GM19463 (cell line): ENCODE results near the gene CSMD2.
"Not testable (repeated sequence)": the region's sequence is repeated elsewhere in the genome, so short reads cannot be mapped to it uniquely, and the experiment has no call there.

ENCODE experiments used
- ATAC-seq: cut with Tn5 transposase; IDR thresholded peaks from one replicate; pipeline ENCODE4 v1.9.1; 2021; ENCODE audit warnings: mild to moderate bottlenecking, moderate library complexity; ENCODE audit not compliant: unreplicated experiment

CSMD2 gene

DNA sequence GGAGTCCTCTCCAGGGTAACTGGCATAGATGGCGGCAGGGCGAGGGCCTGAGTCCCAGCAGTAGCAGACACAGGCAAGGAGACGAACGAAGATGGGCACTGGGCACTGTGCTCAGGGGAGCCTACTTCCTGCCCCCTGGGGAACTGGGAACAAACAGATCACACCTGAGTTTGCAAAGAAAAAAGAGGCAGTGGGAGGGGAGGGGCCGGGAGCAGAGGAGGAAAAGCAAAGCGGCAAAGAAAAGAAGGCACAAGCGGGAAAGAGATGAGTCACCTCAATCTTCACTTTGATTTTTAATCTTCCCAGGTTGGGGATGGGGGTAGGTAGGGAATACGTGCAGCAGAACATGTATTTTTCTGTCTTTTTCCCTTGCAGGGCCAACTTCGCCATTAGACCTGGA, 648.6 kb downstream of the CSMD2 start:
- no peak for ATAC-seq

DNA sequence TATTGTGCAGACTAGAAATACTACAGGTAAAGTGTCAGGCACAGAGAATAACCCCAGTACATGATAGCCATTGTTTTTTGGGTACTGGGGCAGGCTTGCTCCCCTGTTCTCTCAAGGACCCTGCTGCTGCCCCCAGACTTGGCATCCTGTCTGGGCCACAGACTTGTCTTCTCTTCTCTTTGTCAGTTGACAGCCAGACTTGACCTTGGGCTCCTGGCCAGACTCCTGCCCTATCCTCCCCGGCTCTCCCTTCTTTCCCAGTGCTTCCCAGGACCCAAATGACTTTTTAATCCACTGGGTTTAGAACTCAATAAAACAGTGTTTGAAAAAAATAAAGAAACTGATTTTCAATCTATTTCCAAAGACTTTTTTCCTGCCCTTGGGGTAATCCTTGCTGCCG, 649.4 kb downstream of the CSMD2 start:
- no peak for ATAC-seq

DNA sequence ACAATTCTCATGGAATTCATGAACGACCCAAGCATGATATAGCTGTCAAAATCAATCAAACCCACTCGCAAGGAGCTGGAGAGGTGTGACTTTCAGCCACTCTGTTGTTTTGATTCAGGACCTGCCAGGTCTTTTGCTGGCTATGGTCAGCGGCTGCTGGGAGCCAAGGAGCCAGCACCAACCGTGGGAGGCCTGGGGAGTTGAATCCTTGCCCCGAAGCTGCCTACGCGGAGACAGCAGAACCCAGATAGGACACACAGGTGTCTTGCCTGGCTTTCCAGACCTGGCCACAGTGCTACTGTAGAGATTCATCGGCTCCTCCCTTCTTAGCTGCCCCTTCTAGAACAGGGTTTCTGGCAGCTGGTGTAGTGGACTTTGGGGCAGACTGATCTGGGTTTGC, 649.9 kb downstream of the CSMD2 start:
- no peak for ATAC-seq

DNA sequence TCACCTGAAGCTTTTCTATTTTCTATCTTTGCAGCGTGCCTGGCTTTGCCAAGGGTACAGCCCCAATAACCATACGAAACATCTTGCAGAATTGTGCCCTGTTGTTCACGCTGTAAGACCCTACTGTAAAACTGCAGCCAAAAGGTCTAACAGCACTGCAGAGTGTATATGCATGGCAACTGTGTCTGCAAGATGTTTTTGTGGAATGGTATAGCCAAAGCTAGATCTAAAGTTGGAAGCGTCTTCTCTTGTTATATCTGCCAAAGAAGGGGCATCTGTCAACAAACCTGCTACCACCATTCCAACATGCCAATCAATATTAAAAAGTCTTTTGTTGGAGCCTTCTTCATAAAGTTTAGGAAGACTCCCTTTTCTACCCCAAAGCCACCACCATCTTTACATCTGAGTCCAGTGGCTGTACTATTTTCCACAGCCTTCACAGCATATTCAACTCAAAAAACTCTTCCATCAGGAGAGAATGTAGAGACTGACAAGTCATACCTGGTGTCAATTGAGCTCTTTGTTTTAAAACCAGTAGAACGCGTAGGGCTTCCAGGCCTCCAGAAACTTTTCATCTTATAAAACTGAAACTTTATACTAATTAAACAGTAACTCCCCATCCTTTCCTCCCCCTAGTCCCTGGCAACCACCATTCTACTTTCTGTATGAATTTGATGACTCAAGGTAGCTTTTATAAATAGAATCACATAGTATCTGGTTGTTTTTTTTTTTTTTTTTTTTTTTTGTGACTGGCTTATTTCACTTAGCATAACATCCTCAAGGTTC, 652.6 kb downstream of the CSMD2 start:
- no peak for ATAC-seq

DNA sequence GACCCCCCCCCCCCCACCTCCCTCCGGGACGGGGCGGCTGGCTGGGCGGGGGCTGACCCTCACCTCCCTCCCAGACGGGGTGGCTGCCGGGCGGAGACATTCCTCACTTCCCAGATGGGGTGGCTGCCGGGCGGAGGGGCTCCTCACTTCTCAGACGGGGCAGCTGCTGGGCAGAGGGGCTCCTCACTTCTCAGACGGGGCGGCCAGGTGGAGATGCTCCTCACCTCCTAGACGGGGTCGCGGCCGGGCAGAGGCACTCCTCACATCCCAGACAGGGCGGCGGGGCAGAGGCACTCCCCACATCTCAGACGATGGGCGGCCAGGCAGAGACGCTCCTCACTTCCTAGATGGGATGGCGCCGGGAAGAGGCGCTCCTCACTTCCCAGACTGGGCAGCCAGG, 655.8 kb downstream of the CSMD2 start:
- ATAC-seq: not testable (repeated sequence)

DNA sequence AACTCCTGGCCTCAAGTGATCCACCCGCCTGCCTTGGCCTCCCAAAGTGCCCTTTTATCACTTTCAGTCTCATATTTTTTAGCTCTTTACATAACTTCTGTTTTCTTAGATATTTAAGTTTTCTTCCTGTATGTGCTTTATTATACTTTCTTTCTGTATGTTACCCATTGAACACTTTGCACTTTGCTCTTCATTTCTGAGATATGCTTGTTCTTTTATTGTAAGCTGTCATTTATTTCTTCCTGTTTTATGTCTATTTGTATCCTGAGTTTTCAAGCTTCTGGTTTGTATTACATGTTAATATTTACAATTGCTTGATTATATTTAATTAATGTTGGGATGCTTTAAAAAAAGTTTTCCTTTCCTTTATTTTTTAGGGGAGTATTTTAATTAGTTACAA, 656.9 kb downstream of the CSMD2 start:
- no peak for ATAC-seq

DNA sequence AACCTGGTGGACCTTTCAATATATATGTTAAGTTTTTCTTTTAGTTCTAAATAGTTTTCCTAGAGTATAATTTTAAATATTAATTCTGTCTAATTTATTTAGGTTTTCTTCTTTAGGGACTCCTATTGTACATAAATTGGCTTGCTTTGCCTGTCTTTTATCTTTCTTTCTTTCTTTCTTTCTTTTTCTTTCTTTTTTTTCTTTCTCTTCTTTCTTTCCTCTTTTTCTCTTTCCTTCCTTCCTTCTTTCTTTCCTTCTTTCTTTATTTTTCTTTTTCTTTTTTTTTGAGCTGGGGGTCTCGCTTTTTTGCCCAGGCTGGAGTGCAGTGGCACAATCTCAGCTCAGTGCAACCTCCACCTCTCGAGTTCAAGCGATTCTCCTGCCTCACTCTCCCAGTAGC, 657.4 kb downstream of the CSMD2 start:
- no peak for ATAC-seq

DNA sequence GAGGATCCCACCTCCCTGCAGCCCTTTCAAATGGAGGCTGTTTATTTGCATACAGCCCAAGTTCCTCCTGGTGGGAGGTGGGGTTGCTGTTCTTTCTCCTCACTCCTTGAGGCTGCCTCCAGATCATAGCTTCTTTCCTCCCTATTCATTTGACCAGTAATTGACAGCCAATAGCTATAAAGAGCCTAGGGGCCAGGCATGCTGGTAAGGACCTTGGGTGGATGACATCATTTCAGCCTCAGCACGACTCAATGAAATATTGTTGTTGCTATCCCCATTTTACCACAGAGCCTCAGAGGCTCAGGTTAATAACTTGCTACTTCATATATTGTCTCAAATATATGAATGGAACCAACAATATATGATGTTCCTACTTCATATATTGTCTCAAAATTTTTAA, 661.5 kb downstream of the CSMD2 start:
- ATAC-seq: no peak

DNA sequence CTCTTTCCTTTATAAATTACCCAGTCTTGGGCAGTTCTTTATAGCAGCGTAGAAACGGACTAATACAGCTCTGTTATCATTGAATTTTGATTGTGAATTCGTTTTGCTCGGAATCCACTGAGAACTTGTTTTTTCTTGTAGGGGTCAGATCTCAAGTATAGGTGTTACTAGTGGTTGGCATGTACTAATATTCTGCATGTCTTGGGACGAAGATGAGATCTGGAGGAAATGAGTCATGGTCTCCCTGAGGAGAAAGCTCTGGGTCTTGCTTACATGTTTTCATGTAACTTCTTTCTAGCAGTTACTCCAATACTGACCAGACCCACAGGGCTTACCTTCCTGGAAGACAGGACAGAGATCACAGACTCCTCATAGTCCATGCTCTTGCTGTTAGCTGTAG, 662.3 kb downstream of the CSMD2 start:
- ATAC-seq: no peak

DNA sequence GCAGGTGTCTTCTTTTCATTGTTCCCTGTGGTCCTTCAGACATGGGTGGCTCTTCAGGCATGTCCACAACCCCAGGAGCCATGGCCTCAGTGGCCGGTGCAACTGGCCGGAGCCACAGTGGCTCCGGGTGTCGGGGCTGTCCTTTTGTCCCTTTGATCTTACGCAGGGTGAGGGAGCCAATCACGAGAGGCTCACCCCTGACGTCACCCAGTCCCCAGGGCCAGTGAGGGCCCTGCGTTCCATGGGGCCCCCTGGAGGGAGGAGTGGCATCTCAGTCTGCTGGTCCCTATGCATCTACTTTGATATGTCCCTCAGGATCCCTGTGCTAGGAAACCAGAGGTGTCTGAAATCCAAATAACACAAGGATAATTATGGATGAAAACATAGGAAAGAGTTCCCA, 663.3 kb downstream of the CSMD2 start:
- no peak for ATAC-seq

DNA sequence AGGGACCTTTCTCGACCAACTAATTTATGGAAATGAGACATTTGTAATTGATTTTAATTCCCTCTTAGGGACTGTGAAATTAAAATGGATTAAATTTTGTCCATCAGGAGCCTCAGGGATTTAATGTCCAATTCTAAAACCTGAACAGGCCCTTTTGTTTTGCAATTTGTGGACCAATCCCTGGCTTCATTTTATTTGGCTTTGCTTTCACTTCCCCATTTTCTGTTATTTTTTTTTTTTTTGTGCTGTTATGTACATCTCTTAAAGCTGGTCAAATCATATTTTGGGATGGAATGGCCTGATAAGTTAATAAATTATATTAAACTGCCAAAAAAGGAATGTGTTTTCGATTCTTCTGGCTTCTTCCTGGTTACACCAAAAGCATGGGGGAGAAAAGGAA, 663.7 kb downstream of the CSMD2 start:
- no peak for ATAC-seq

DNA sequence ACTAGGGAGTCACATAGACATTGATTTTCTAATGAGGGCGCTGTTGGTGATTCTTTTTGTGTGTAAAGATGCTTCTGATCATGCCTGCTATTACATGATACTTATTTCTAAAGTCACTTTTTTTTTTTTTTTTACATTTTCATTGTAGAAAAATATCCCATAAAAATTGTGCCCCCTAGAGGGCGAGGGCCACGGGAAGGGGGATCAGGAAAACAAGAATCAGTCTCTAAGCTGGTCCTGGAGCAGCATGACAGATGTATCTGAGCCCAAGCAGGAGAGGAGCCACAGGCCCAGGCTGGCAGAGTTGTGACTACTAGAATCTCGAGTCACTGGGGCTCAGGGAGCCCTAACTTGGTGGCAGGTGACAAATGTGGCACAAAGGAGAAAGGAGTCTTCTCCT, 664.5 kb downstream of the CSMD2 start:
- no peak for ATAC-seq

DNA sequence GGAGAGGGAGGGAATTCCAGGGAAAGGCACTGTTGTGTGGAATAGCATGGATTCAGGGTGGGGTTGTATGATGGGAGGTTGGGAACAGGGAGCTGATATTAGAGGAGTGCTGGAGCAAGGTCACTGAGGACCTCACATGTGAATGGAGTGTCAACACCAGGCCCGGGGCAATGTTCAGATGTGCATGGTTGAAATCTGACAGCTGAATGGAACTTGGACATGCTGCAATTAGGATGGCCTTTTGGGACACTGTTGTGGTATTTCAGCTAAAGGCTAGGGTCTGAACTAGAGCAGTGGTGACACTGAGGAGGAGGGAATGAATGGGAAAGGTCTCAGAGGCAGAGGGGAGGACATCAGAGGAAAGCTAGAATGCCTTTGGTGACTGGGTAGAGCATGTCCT, 667.6 kb downstream of the CSMD2 start:
- ATAC-seq: no peak

DNA sequence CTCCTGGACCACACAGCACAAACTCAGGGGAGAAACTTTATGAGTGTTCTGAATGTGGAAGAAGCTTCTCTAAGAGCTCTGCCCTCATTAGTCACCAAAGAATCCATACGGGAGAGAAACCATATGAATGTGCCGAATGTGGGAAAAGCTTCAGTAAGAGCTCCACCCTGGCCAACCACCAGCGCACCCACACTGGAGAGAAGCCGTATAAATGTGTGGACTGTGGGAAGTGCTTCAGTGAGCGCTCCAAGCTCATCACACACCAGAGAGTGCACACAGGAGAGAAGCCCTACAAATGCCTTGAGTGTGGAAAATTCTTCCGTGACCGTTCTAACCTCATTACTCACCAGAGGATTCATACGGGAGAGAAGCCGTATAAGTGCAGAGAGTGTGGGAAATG, 670.1 kb downstream of the CSMD2 start:
- ATAC-seq: no peak

DNA sequence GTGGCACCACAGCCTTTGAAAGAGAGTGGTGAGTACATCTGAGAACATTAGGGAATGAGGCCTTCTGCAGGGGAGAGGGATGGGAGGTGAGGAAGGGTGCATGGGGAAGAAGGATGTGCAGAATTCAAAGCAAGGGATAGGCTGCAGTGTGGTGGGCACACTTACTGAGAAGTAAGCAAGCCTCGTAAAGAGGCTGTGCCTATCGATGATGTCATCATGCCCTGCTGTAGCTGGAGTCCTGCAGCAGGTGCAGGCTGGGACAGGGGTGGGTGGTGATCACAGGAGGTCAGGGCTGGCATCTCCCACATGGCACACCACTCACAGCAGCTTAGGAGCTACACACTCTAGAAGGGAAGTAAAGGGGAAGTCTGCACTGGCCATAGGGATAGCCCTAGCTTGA, 676.4 kb downstream of the CSMD2 start:
- ATAC-seq: no peak

DNA sequence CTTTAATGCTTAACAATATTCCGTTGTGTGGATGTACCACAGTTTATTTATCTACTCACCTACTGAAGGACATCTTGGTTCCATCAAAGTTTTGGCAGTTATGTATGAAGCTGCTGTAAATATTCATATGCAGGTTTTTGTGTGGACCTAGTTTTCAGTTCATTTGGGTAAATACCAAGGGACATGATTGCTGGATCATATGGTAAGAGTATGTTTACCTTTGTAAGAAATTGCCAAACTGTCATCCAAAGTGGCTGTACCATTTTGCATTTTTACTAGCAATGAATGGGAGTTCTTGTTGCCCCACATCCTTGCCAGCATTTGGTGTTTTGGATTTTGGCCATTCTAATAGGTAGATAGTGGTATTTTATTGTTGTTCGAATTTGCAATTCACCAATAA, 682.6 kb downstream of the CSMD2 start:
- no peak for ATAC-seq

DNA sequence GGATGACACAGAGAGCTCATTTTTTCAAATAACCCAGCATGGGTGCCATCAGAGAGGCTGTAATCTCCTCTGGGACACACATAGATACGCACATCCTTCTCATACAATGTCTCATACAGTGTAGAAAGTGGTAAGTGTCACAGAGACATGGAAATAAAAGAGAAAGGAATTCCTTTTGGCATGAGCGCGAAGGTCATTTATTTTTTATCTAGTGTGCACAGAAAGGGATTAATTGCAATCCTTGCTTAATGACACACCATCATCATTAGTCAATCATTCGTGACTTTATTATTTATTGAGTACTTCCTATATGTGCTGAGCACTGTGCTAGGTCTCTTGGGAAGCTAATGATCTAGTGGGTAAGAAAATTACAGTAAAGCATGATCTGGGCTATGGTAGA, 687.6 kb downstream of the CSMD2 start:
- ATAC-seq: no peak

DNA sequence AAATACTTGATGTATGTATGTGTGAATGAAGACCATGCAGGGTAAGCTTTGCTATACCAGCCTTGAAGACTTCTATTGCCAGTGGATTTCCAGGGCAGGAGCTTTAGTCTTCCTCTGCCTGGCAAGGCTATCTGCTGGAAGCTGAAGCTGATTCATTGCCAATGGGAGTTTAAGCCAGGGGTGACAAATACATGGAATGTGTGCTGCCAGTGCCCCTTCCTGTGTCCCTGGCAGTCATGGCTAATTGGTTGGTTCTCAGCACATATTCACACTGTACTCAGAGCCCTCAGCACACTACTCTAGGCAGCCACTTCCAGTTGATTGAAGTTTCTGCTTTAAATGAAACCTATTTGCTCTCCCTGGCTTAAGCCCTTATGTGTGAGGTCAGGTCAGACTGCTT, 691.1 kb downstream of the CSMD2 start:
- ATAC-seq: no peak

DNA sequence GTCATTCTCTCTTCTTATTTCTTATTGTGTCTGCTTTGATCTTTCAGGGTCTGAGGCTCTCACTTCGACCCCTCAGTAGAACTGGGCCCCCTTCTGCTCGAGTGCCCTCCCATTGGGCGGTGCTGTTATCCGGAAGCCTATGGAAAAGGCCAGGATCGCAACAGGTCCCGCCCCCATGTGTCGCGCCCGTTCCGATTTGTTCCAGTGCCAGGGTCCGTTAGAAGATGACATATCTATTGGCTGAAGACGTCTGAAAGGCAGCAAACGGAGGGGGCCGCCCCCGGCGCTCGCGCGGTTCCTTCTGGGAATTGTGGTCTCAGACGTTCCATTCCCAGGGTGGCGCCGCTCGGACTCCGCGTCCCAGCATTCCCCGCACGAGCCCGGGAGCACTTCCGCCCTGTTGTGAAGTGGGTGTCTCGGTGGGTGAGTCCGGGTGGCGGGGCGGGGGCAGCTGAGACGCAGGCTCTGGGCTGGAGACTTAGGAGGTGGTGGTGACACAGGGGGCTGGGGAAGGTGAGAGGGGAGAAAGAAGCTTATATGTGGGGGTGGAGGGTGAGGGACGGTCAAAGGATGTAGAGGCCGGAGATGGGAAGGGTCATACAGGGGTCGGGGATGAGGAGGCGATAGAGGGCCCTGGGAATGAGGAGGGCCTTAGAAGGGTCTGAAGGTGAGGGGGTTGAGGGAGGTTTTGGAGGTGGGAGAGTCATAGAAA, 692.6 kb downstream of the CSMD2 start, which contains the start of gene ZSCAN20:
ZSCAN20 (plus strand) TSS at position 377 of the 712 bp plus-strand sequence. CDS start 6,644 bp downstream, outside the sequence.
- ATAC-seq: peak; percentile 91

DNA sequence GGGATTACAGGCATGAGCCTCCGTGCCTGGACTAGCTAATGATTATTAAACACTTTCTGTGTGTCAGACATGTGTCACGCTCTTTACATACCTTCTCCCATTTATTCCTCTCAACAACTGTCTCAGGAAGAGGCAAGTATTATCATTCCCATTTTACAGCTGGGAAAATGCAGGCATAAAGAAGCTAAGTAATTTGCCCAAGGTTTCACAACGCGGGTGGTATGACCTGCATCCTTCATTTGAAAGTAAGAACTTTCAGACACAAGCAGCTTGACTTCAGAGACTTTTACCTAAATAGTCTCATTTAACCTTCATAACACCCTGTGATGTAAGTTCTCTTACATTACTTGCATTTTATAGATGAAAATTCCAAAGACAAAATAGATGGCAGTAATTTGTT, 693.6 kb downstream of the CSMD2 start:
- ATAC-seq: no peak

DNA sequence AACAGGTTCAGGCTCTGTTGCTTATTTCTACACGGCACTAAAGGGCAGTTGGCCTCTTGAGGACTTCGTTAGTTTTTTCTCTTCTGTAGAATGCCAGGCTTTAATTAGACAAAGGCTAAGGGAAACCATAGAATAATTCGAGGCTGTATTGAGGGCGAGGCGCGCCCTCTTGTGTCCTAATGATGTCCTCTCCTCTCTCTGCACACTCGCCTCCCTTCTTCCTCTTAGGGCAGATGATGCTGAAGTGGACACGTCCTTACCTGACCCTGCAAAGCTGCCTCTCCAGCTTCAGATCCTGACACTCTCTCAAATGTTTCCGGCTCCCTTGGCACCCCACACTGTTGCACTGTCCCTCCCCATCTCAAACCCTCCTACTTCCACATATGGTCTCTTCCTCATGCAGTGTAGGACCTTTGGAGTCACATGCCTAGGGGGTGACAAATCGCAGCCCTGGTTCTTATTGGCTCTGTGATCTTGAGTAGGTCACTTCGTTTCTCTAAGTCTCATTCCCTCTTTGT, 694.5 kb downstream of the CSMD2 start:
- ATAC-seq: peak; percentile 29

DNA sequence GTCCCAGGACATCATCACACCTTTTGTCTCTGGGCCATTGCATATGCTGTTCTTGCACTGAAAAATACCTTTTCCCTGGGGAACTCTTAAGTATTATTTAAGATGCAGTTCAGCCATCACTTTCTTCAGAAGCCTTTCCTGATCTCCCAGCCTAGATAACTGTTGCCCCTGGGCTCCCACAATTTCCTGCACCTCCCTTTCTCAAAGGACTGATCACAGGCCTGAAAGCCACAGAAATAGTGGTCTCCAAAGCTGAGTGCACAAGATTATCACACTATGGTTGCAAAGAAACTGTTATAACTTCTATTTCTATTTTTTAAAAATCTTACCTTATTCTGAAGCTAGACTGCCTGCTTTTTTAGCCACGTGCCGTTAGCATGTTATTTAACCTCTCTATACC, 695.3 kb downstream of the CSMD2 start:
- ATAC-seq: no peak
